GM12801 (cell line): Measurements from ENCODE around the gene SORL1.

Source experiments
- TF ChIP-seq, protein P1 (sequence below): IDR thresholded peaks from one replicate; pipeline ENCODE4 v1.5.1; 2011; ENCODE audit warnings: control low read depth; ENCODE audit not compliant: insufficient read length; ENCODE audit errors: extremely low read depth

The SORL1 gene

GRCh38 chr11:121669422-121669821 is 217.3 kb downstream of the SORL1 start:
- TF ChIP-seq, protein P1, sequence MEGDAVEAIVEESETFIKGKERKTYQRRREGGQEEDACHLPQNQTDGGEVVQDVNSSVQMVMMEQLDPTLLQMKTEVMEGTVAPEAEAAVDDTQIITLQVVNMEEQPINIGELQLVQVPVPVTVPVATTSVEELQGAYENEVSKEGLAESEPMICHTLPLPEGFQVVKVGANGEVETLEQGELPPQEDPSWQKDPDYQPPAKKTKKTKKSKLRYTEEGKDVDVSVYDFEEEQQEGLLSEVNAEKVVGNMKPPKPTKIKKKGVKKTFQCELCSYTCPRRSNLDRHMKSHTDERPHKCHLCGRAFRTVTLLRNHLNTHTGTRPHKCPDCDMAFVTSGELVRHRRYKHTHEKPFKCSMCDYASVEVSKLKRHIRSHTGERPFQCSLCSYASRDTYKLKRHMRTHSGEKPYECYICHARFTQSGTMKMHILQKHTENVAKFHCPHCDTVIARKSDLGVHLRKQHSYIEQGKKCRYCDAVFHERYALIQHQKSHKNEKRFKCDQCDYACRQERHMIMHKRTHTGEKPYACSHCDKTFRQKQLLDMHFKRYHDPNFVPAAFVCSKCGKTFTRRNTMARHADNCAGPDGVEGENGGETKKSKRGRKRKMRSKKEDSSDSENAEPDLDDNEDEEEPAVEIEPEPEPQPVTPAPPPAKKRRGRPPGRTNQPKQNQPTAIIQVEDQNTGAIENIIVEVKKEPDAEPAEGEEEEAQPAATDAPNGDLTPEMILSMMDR: no peak

DNA sequence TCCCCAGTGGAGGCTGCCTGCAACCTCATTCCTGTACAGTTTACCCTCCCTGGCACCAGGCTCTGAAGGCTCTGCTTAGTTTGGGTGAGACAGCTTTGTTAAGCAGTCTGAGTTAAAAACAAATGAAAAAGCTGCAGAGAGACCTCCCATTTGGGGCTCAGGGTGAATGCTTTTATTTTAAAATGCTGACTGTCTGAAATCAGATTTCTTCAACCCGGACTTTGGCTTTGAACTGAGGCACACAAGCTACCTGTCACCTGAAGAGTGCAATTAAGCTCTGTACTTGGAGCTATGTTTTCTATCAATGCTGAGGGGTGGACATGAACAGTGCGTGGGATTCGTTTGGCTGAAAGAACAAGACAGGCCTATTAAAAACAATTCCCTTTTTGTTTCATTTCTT is 218.2 kb downstream of the SORL1 start:
- TF ChIP-seq, protein P1: no peak

- TF ChIP-seq, protein P1: no peak
Observed at GRCh38 chr11:121670805-121671282, 218.7 kb downstream of the SORL1 start.

GRCh38 chr11:121671283-121672168 is 219.4 kb downstream of the SORL1 start:
- TF ChIP-seq, protein P1: no peak

DNA sequence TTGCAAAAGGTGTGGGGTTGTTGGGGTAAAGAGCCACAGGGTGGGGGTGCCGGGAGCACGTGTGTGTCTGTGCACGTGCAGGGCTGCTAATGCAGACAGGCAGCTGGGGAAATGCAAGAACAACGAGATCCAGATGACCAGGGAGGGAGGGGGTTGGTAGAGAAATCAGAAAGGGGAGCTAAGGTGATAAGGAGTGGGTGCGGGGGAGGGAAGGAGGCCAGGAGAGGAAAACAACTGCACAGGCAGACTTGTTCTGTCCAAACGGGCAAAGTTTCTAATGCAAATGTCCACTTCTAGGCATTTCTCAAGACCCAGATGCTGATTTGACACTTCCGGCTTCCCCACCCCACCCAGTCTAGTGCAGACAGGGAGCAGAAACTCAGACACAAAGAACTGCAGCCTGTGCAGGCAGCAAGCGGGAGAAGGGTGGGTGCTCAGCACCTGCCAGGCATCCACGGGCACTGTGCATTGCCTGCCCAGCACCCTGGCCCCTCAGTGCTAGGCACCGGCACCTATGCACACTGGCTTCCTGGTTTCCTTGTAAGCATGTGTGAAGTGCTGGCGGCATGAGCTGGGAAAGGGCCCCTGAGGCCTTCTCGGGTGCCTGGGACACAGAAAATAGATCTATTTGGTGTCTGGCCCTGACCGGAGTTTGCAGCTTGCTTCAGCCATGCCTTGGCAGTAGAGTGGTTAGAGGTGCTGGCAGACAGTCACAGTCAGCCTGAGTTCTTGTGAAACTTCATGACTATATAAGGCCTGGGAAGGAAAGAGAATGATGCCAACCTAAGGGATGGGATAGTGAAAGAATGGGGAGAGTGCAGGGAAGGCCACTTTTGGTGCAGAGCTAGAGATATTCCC is 220.7 kb downstream of the SORL1 start:
- TF ChIP-seq, protein P1: no peak

DNA sequence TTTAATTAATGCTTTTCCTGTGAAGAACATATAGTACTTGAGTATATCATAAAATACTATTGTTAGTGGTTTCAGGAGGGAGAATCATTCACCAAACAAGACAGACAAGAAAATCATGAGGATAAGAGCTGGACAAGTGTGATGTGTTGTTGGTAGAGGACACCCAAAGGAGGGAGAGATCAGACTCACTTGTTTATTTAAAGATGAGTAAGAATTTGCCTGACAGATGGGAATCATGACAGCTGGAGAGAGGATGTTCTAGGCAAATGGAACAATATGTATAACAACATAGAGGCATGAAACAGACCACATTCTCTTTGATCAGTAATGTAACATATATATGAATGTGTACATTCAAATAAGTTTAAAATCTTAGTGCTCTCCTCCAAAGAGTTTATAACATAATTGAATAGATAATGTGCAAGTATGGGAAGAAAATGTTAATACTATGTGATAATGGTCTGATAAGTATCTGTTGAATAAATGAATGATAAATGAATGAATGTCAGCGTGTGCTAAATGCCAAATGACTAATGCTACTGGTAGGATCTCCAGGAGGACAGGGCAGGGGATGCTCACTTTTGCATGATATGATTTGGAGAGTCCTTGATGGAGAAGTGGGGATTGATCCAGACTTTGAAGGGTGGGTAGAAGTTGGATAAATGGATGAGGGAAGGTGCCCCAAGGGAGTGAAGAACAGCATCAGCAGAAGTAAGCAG is 229.6 kb downstream of the SORL1 start:
- TF ChIP-seq, protein P1: no peak
